GM18520 (cell line): ENCODE measurements around the gene ATP9A.
"Not testable (repeated sequence)": the region's sequence is repeated elsewhere in the genome, so short reads cannot be mapped to it uniquely, and the experiment has no call there.

Experiments
- ATAC-seq: cut with Tn5 transposase; IDR thresholded peaks from one replicate; pipeline ENCODE4 v1.9.1; 2021; ENCODE audit not compliant: unreplicated experiment

Gene ATP9A

GRCh38 chr20:51581571-51581970, 186.6 kb downstream of the ATP9A start:
- ATAC-seq: no peak

DNA sequence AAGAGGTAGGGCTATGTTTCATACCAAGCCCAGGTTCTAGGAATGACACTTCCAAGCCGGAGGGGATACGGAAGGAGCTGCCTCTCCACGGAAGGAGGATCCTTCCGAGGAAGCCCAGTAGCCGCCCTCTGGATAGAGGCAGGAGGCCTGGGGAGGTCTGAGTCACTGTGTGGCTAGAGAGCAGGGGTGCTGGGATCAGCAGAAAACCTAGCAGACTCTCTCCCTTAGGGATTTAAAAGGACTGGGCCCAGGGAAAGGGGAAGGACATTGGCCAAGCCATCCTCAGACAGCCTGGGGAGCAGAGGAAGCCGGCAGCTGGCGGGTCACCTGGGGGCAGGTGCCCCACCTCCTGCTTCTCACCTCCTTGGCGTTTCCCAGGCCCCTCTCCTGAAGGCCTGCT, 189.1 kb downstream of the ATP9A start:
- no peak for ATAC-seq

- ATAC-seq: no peak
These were observed 190.1 kb downstream of the ATP9A start for GRCh38 chr20:51578145-51578459.

GRCh38 chr20:51577432-51578144, 190.6 kb downstream of the ATP9A start:
- no peak for ATAC-seq

GRCh38 chr20:51575486-51575885, 192.7 kb downstream of the ATP9A start:
- ATAC-seq: no peak

DNA sequence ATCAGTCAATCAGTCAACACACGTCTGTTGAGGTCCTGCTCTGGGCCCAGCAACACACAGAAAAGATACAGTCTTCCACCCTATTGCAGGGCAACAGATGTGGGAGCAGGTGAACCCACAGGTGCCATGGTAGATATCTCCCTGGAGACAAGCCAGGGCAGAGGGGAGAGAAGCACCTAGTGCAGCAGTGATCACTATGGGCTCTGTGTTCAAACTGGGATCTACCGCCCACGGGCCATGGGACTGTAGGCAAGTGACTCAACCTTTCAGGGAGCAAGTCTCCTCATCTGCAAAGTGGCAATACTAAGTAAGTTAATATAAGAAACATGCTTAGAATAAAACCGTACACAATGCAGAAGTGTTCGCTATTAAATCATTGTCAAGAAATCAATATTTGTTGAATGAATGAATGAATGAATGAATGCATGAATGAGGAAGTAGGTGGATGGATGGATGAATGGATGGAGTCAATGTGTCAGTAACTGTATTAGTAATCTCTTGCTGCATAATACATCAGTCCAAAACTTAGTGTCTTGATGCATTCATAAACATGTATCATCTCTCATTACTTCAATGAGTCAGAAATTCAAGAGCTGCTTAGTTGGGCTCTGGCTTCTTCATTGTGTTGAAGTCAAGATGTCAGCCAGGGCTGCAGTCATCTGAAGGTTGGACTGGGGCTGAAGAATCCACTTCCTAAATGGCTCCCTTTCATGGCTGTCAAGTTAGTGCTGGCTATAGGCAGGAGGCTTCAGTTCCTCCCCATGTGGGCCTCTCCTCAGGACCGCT, 193.7 kb downstream of the ATP9A start:
- ATAC-seq: no peak

DNA sequence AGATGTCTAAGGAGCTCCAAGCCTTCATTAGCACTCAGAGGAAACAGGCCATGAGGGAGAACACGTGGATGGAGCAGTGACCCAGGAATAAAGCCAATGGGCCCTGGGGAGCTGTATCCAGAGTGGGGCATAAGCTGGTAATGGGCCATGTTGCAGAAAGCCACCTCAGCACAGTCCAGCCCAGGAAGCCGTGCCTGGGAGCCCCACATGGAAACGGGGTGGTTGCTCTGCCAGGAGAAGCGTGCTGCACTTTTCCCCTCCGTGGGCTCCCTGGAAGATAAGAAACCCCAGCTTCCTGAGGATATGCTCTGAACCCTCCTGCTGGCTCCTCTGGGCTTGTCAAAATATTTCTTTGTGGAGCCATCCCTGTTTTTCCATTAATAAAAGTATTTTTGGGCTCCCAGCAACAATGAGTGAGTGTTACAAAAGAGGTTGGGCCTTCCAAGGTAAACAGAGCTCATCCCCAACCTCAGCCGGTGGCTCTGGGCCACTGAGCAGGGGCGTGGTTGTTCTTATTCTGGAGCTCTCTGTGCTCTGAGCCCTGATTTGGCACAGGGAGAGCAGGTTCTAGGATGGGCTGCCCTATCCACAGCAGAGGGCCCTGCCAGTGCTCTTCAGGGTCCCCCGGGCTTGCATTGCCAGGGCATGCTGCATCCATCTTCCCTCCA, 194.5 kb downstream of the ATP9A start:
- ATAC-seq: no peak

- ATAC-seq: no peak
These were observed 196.8 kb downstream of the ATP9A start for GRCh38 chr20:51571460-51571794.

- no peak for ATAC-seq
These were observed 197.3 kb downstream of the ATP9A start for GRCh38 chr20:51570739-51571459.

DNA sequence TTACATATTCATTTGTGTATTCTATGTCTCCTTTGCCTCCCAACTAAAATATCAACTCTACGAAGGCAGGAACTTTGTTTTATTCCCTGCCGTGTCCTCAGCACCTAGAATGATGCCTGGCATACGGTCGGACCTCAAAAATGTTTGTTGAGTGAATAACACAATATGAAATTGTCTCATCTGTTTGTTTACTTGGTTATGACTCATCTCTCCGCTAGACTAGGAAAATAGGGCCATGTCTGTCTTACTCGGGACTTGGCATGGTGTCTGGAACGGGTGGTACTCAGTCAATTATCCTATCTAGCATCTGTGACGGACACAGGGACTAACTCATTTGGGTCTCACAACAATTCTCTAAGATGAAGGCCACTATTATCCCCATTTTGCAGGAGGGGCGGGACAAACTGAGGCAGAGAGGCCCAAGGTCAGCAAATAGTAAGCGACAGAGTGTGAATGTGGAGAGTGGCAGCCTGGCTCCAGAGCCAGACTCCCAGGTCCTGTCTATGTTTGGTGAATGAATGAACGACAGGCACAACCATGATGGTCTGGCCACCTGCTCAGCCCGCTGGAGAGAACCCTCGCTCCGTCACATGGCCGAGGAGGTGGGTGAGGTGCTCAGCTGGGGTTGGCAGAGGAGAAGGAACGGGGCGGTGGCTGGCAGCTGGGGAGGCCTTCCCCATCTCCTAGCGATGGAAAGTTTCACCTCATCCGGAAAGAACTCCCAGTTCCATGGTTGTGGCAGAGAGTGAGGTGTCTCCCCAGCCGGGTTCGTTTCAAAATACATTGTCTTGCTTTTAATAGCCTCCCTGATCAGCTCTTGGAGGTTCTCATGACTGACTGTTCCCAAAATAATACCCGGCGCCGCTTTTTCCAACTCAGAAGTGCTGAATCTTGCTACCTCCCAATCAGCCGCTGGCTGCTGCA, 198.1 kb downstream of the ATP9A start:
- ATAC-seq: no peak

DNA sequence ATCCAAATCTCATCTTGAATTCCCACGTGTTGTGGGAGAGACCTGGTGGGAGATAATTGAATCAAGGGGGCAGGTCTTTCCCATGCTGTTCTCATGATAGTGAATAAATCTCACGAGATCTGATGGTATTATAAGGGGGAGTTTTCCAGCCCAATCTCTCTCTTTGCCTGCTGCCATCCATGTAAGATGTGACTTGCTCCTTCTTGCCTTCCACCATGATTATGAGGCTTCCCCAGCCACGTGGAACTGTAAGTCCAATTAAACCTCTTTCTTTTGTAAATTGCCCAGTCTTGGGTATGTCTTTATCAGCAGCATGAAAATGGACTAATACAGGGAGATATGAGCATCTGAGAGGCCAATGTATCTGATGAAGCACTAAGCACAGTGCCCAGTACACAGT, 199.7 kb downstream of the ATP9A start:
- not testable (repeated sequence) for ATAC-seq

DNA sequence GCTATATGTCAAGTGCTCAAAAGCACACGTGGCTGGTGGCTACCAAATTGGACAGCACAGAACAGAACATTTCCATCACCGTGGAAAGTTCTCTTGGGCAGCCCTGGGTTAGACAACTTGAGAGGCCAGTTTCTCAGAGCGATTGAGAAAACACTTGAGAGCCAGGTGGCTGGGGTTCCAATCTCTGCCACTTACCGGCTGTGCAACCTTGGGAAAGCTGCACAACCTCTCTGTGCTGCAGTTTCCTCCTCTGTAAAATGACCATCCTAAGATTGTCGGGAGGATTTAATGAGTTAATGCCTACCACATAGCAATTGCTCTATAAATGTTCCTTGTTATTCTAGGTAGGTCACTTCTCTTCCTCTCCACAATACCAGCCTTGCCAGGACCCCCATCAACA, 200.6 kb downstream of the ATP9A start:
- no peak for ATAC-seq

- no peak for ATAC-seq
These were observed 201.6 kb downstream of the ATP9A start for GRCh38 chr20:51566594-51566993.

- no peak for ATAC-seq
These were observed 202.7 kb downstream of the ATP9A start for GRCh38 chr20:51565298-51566144.

DNA sequence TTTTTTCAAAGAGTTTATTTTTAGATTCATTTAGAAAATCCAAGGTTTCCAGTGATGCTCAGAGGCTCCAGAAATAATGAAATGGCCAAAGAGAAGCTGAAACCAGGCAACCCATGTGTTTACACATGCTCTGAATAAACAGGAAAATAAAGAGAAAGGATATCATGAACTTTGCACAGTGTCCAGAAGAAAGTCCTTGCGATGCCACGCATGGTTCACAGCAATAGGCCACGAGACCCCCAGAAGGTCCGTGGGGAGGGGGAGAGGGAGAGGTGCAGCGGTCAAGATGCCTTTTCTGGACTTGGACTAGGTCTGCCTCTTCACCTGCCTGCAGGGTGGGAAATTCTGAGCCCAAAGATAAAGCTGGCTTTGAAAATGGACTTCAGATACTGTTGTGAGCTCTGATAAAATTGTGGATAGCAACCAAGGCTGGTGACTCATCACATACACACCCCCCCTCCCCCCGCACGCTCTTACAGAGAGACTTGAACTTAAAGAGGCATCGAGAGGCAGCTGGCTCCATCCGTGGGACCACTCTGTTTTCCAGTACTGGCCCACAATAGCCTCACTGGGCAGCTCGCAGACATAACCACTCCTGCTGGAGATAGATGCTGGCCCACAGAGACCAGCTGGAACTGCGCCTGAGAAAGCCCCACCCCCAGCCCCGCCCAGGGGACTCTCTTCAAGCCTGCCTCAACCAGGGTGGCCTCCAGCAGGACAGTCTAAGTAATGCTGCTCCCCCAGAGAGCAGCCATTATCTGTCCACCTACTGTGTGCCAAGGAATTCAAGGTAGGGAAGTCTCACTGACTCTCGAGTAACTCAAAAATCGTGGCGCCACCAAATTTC, 204.5 kb downstream of the ATP9A start:
- no peak for ATAC-seq

DNA sequence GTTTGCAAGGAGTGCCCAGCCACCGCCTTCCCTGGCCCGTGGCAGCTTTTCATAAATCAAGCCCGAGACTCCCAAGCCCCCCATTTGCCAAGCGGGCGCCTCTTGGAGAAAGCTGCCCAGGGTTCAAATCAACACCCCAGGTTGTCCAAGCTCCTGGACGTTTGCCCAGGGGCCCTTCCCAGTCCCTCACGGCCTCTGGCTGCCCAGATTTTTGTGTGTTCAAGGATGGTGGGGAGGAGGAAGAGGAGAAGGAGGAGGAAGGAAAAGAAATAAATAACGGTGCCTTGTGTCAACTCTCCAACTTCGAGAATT, 205.1 kb downstream of the ATP9A start:
- no peak for ATAC-seq

GRCh38 chr20:51562332-51563173, 205.6 kb downstream of the ATP9A start:
- no peak for ATAC-seq

DNA sequence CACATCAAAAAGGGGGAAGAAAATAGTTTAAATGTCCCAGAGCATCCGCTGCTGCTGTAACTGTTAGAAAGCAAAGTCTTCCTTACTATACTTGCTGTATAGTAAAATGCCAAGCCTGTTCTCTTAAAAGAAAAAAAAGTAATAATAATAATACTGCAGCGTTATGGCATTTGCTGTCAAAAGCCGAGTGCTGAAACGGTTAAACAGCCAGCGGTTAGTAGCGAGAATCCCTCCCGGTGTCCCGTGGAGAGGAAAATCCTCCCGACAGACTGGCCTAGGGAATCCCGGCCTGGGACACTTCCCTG, 206.2 kb downstream of the ATP9A start:
- ATAC-seq: no peak
